GM12878 (cell line): ENCODE results near the gene EIF1AX. TPM values are rescaled to one million over a fixed set of nuclear protein-coding genes. Genes with fewer than 3 reads are reported as not detected.

Experiments used
- BMI1 ChIP-seq: fragments of 450-650 bp; IDR thresholded peaks from 2 replicates; pipeline ENCODE4 v1.6.1; 2016; ENCODE audit warnings: mild to moderate bottlenecking, moderate library complexity, borderline replicate concordance
- CHD4 ChIP-seq: fragments of 200-600 bp; sonication (generic); IDR thresholded peaks from 2 replicates; pipeline ENCODE4 v1.6.1; 2016; ENCODE audit warnings: mild to moderate bottlenecking
- EGR1 ChIP-seq, 2 experiments: IDR thresholded peaks; 1 replicate in 1 of 2; 2 replicates in 1 of 2; pipeline ENCODE4 v1.6.1; 2011 to 2012; ENCODE audit warnings: low read depth in 2 of 2, low read length in 2 of 2, borderline replicate concordance in 1 of 2, mild to moderate bottlenecking in 1 of 2, moderate library complexity in 1 of 2
- HDGF ChIP-seq: fragments of 450-650 bp; IDR thresholded peaks from 2 replicates; pipeline ENCODE4 v1.6.1; 2016; ENCODE audit warnings: antibody characterized with exemption
- NFXL1 ChIP-seq: fragments of 450-650 bp; IDR thresholded peaks from 2 replicates; pipeline ENCODE4 v1.6.1; 2017; ENCODE audit warnings: antibody characterized with exemption, mild to moderate bottlenecking, borderline replicate concordance
- NFYA ChIP-seq: IDR thresholded peaks from 2 replicates; pipeline ENCODE4 v1.6.1; 2011; ENCODE audit warnings: low read depth, mild to moderate bottlenecking, low read length, improper control_type of control experiment, borderline replicate concordance
- NR2F1 ChIP-seq: fragments of 450-650 bp; conservative IDR thresholded peaks from 2 replicates; pipeline ENCODE4 v1.6.1; 2017; ENCODE audit warnings: mild to moderate bottlenecking
- RAD21 ChIP-seq: IDR thresholded peaks from 2 replicates; pipeline ENCODE4 v1.6.1; 2011; ENCODE audit warnings: mild to moderate bottlenecking, low read depth, low read length, moderate library complexity; ENCODE audit not compliant: insufficient read depth
- SMARCA5 ChIP-seq: fragments of 450-650 bp; IDR thresholded peaks from 2 replicates; pipeline ENCODE4 v1.6.1; 2017; ENCODE audit warnings: mild to moderate bottlenecking
- STAT1 ChIP-seq: fragments of 450-650 bp; conservative IDR thresholded peaks from 2 replicates; pipeline ENCODE4 v1.6.1; 2014; ENCODE audit warnings: antibody characterized with exemption, mild to moderate bottlenecking
- ZNF207 ChIP-seq: fragments of 450-650 bp; IDR thresholded peaks from 2 replicates; pipeline ENCODE4 v1.6.1; 2014; ENCODE audit warnings: antibody characterized with exemption, mild to moderate bottlenecking, borderline replicate concordance
- ZNF217 ChIP-seq: fragments of 450-650 bp; IDR thresholded peaks from 2 replicates; pipeline ENCODE4 v1.6.1; 2017; ENCODE audit warnings: antibody characterized with exemption, mild to moderate bottlenecking
- polyA plus RNA-seq, 11 experiments: library from polyadenylated mRNA; depleted of rRNA in 4 of 11; unstranded in 6 of 11; stranded (reverse) in 5 of 11; fragments of >200 nt; fragmentation: Nextera tagmentation in 4 of 11; fragmentation: Illumina TruSeq in 1 of 11; extraction: Ambion mirVana in 4 of 11; extraction: Trizol in 1 of 11; gene quantifications; 1 replicate in 1 of 11; 2 replicates in 10 of 11; pipeline versions ENCODE4 v1.2.1 to v1.2.3, GENCODE V29; 2011 to 2016; ENCODE audit warnings: inconsistent platforms in 2 of 11, missing spikeins in 2 of 11, low read depth in 1 of 11
- total RNA-seq, 4 experiments: library from RNA; depleted of rRNA in 3 of 4; stranded (reverse); fragments of >200 nt in 3 of 4; fragmentation: Illumina TruSeq in 1 of 4; extraction: Trizol in 1 of 4; gene quantifications; 2 replicates each; pipeline versions ENCODE4 v1.2.1 to v1.2.3, GENCODE V29; 2013 to 2021
- TF ChIP-seq, protein P1 (sequence below): IDR thresholded peaks from 2 replicates; pipeline ENCODE4 v1.6.1; 2011; ENCODE audit warnings: low read depth, mild to moderate bottlenecking, low read length, moderate library complexity, borderline replicate concordance; ENCODE audit errors: extremely low read depth
- TF ChIP-seq, protein P2 (sequence below): fragments of 150-350 bp; IDR thresholded peaks from 2 replicates; pipeline ENCODE4 v1.6.1; 2014; ENCODE audit warnings: mild to moderate bottlenecking, low read depth, low read length
- TF ChIP-seq, protein P3 (sequence below): IDR thresholded peaks from 2 replicates; pipeline ENCODE4 v1.6.1; 2012; ENCODE audit warnings: low read depth, low read length, improper control_type of control experiment
- TF ChIP-seq, protein P4 (sequence below): fragments of 450-650 bp; IDR thresholded peaks from 2 replicates; pipeline ENCODE4 v1.6.1; 2017; ENCODE audit warnings: low read depth, mild to moderate bottlenecking, moderate library complexity
- TF ChIP-seq, protein P5 (sequence below): fragments of 450-650 bp; IDR thresholded peaks from 2 replicates; pipeline ENCODE4 v1.6.1; 2018; ENCODE audit warnings: borderline replicate concordance, mild to moderate bottlenecking; ENCODE audit not compliant: partially characterized antibody
- TF ChIP-seq, protein P6 (sequence below): fragments of 450-650 bp; formaldehyde crosslinking; IDR thresholded peaks from 2 replicates; pipeline ENCODE4 v1.4.0; 2022; ENCODE audit warnings: mild to moderate bottlenecking, moderate library complexity

Gene EIF1AX
- total and polyA plus RNA-seq, 10 of the 15 experiments (the other 5 are each of a cell fraction or from before 2014, with no cell fraction given), result 51.2 to 251 (median 86.6) TPM

DNA sequence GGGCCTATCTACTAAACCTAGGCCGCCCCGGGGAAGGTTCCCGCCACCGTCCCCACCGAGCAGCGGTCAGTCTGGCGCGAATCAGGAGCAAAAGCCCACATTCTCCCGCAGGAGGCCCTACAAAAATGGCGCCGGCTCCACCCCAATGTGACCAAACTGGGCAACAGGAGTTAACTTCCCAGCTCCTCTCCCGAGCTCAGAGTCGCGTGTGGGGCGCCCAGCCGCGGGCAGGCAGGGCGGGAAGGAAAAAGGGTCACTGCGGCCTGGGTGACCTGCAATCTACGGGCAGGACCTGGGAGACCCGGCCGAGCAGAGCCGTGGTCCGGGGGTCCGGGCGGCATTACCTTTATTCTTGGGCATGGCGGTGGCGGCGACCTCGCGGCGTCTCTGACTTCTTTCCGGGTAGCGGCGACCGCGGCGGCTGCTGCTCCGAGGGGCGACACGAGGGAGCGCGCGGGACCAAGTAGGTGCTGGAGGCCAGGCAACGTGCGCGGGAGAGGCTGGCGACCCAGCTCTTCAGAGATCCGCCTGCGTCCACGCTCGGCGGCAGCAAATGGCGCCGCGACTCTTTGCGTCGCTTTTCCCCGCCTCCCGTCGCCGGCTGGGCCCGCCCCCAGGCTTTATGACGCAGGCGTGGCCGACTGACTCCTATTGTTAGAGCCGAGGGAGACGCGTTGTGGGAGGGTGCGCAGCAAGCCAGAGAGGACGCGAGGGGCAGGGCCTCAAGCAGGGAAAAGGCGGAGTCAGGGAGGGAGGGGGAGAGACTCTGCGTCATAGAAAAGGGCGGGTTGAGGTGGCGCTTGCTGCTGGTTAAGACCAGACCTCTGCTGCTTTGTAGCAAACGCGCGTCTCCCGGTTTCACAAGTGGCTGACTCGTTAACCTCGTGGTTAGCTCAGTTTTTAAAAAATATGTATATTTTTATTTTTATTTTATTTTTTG lies at the start of gene EIF1AX (continued):
- TF ChIP-seq, protein P1, sequence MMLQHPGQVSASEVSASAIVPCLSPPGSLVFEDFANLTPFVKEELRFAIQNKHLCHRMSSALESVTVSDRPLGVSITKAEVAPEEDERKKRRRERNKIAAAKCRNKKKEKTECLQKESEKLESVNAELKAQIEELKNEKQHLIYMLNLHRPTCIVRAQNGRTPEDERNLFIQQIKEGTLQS, result no peak
- TF ChIP-seq CHD4 (no peak), BMI1 (no peak), SMARCA5 (no peak), RAD21 (no peak), ZNF207 (0 out of 2 replicates have a peak, but pooled peaks have one; percentile 73), ZNF217 (no peak), EGR1 (IDR thresholded peaks at IDR 0.05; ENCODE audit: borderline replicate concordance in 1 of 2, low read depth in 2 of 2, low read length in 2 of 2) (no peak), NFXL1 (no peak), NR2F1 (peak; percentile 15; the same call in 1 of the 2 replicates), HDGF (peak; percentile 98), NFYA (no peak), STAT1 (0 out of 2 replicates have a peak, but pooled peaks have one; percentile 64)
- TF ChIP-seq, protein P2, sequence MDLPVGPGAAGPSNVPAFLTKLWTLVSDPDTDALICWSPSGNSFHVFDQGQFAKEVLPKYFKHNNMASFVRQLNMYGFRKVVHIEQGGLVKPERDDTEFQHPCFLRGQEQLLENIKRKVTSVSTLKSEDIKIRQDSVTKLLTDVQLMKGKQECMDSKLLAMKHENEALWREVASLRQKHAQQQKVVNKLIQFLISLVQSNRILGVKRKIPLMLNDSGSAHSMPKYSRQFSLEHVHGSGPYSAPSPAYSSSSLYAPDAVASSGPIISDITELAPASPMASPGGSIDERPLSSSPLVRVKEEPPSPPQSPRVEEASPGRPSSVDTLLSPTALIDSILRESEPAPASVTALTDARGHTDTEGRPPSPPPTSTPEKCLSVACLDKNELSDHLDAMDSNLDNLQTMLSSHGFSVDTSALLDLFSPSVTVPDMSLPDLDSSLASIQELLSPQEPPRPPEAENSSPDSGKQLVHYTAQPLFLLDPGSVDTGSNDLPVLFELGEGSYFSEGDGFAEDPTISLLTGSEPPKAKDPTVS, result no peak
- TF ChIP-seq, protein P3, sequence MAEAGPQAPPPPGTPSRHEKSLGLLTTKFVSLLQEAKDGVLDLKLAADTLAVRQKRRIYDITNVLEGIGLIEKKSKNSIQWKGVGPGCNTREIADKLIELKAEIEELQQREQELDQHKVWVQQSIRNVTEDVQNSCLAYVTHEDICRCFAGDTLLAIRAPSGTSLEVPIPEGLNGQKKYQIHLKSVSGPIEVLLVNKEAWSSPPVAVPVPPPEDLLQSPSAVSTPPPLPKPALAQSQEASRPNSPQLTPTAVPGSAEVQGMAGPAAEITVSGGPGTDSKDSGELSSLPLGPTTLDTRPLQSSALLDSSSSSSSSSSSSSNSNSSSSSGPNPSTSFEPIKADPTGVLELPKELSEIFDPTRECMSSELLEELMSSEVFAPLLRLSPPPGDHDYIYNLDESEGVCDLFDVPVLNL, result 0 out of 2 replicates have a peak, but pooled peaks have one; percentile 26
- TF ChIP-seq, protein P4, sequence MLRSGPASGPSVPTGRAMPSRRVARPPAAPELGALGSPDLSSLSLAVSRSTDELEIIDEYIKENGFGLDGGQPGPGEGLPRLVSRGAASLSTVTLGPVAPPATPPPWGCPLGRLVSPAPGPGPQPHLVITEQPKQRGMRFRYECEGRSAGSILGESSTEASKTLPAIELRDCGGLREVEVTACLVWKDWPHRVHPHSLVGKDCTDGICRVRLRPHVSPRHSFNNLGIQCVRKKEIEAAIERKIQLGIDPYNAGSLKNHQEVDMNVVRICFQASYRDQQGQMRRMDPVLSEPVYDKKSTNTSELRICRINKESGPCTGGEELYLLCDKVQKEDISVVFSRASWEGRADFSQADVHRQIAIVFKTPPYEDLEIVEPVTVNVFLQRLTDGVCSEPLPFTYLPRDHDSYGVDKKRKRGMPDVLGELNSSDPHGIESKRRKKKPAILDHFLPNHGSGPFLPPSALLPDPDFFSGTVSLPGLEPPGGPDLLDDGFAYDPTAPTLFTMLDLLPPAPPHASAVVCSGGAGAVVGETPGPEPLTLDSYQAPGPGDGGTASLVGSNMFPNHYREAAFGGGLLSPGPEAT, result no peak
- TF ChIP-seq, protein P5, sequence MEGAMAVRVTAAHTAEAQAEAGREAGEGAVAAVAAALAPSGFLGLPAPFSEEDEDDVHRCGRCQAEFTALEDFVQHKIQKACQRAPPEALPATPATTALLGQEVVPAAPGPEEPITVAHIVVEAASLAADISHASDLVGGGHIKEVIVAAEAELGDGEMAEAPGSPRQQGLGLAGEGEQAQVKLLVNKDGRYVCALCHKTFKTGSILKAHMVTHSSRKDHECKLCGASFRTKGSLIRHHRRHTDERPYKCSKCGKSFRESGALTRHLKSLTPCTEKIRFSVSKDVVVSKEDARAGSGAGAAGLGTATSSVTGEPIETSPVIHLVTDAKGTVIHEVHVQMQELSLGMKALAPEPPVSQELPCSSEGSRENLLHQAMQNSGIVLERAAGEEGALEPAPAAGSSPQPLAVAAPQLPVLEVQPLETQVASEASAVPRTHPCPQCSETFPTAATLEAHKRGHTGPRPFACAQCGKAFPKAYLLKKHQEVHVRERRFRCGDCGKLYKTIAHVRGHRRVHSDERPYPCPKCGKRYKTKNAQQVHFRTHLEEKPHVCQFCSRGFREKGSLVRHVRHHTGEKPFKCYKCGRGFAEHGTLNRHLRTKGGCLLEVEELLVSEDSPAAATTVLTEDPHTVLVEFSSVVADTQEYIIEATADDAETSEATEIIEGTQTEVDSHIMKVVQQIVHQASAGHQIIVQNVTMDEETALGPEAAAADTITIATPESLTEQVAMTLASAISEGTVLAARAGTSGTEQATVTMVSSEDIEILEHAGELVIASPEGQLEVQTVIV, result no peak
- TF ChIP-seq, protein P6, sequence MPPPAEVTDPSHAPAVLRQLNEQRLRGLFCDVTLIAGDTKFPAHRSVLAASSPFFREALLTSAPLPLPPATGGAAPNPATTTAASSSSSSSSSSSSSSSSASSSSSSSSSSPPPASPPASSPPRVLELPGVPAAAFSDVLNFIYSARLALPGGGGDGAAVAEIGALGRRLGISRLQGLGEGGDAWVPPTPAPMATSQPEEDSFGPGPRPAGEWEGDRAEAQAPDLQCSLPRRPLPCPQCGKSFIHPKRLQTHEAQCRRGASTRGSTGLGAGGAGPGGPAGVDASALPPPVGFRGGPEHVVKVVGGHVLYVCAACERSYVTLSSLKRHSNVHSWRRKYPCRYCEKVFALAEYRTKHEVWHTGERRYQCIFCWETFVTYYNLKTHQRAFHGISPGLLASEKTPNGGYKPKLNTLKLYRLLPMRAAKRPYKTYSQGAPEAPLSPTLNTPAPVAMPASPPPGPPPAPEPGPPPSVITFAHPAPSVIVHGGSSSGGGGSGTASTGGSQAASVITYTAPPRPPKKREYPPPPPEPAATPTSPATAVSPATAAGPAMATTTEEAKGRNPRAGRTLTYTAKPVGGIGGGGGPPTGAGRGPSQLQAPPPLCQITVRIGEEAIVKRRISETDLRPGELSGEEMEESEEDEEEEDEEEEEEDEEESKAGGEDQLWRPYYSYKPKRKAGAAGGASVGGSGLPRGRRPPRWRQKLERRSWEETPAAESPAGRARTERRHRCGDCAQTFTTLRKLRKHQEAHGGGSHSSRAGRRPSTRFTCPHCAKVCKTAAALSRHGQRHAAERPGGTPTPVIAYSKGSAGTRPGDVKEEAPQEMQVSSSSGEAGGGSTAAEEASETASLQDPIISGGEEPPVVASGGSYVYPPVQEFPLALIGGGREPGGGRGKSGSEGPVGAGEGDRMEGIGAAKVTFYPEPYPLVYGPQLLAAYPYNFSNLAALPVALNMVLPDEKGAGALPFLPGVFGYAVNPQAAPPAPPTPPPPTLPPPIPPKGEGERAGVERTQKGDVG (CRISPR knock-in tag), result no peak
